Esophagus squamous epithelium (tissue), 4 donors: Measurements from ENCODE around the gene BPTF.

Experiments used
- CTCF ChIP-seq, 6 experiments: fragments of 450-650 bp in 4 of 6; fragments of 200-600 bp in 2 of 6; sonication (generic) in 2 of 6; IDR thresholded peaks; one replicate each; pipeline ENCODE4 v1.5.1; 2016 to 2019; ENCODE audit warnings: antibody characterized with exemption in 6 of 6, mild to moderate bottlenecking in 4 of 6, moderate library complexity in 4 of 6
- POLR2A ChIP-seq, 4 donors: fragments of 450-650 bp; IDR thresholded peaks; one replicate each; pipeline ENCODE4 v1.6.1; 2017; ENCODE audit warnings: antibody characterized with exemption in 4 of 4, mild to moderate bottlenecking in 4 of 4, moderate library complexity in 3 of 4

- TF ChIP-seq CTCF (IDR thresholded peaks at IDR 0.05) (no peak), POLR2A (IDR thresholded peaks at IDR 0.05) (no peak)
These were observed 9.3 kb downstream of the BPTF start for GRCh38 chr17:67834634-67835033.
